ENCODE measurements around the gene TAC4.
A peak's percentile ranks its signal among the peaks of the same experiment; 100 is the strongest.

The TAC4 gene

GRCh38 chr17:49872754-49873377 lies 25.0 kb upstream of the TAC4 start:
- DNase-seq, result no peak

- no peak for DNase-seq
Measured at GRCh38 chr17:49871211-49871610, 23.3 kb upstream of the TAC4 start.

GRCh38 chr17:49870298-49870697 lies 22.4 kb upstream of the TAC4 start:
- DNase-seq, result no peak

GRCh38 chr17:49869038-49869374 lies 21.1 kb upstream of the TAC4 start:
- no peak for DNase-seq

- DNase-seq, result no peak
Measured at GRCh38 chr17:49866882-49867413, 19.1 kb upstream of the TAC4 start.

GRCh38 chr17:49866019-49866380 lies 18.1 kb upstream of the TAC4 start:
- no peak for DNase-seq

GRCh38 chr17:49862781-49863331 lies 15.0 kb upstream of the TAC4 start:
- no peak for DNase-seq

GRCh38 chr17:49861150-49861884 lies 13.4 kb upstream of the TAC4 start:
- DNase-seq, result peak in 1 of 2 donors; percentile 23

GRCh38 chr17:49859991-49860953 lies 12.4 kb upstream of the TAC4 start:
- DNase-seq, result no peak

- DNase-seq, result no peak
Measured at GRCh38 chr17:49858796-49859195, 10.9 kb upstream of the TAC4 start.

- DNase-seq, result no peak
Measured at GRCh38 chr17:49854126-49854525, 6.3 kb upstream of the TAC4 start.

GRCh38 chr17:49853470-49854015 lies 5.7 kb upstream of the TAC4 start:
- DNase-seq, result no peak

- DNase-seq, result peak in 1 of 2 donors; percentile 18
Measured at GRCh38 chr17:49851387-49852291, 3.8 kb upstream of the TAC4 start.

- DNase-seq, result no peak
Measured at GRCh38 chr17:49850772-49851386, 3.0 kb upstream of the TAC4 start.

GRCh38 chr17:49850218-49850610 lies 2.3 kb upstream of the TAC4 start:
- DNase-seq, result no peak

GRCh38 chr17:49848739-49849138 lies 870 bp upstream of the TAC4 start:
- DNase-seq, result no peak

- no peak for DNase-seq
Measured at GRCh38 chr17:49846938-49847712, 744 bp downstream of the TAC4 start.

GRCh38 chr17:49845321-49845720 lies 2.5 kb downstream of the TAC4 start:
- DNase-seq, result no peak

- DNase-seq, result no peak
Measured at GRCh38 chr17:49843774-49844350, 4.0 kb downstream of the TAC4 start.

- no peak for DNase-seq
Measured at GRCh38 chr17:49842846-49843245, 5.0 kb downstream of the TAC4 start.
